ELF-1 (cell line): ENCODE data around the gene CHAF1A.

Experiments used
- DNase-seq: peaks from one replicate; pipeline ENCODE4 v3.0.0-alpha.2; 2016; ENCODE audit warnings: low read depth, low spot score

The CHAF1A gene

DNA sequence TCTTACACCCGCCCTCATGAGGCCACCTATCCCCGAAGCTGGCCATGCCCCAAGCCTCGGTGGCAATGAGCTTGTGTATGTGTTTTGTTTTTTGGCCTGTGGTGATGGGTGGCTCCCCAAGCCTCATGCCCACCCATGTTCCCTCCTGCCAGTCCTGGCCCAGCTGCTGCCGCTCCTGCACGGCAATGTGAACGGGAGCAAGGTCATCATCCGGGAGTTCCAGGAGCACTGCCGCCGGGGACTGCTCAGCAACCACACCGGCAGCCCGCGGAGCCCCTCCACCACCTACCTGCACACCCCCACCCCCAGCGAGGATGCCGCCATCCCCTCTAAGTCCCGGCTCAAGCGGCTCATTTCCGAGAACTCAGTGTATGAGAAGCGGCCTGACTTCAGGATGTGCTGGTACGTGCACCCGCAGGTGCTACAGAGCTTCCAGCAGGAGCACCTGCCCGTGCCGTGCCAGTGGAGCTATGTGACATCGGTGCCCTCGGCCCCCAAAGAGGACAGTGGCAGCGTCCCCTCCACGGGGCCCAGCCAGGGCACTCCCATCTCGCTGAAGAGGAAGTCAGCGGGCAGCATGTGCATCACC, 30.6 kb downstream of the CHAF1A start:
- no peak for DNase-seq

DNA sequence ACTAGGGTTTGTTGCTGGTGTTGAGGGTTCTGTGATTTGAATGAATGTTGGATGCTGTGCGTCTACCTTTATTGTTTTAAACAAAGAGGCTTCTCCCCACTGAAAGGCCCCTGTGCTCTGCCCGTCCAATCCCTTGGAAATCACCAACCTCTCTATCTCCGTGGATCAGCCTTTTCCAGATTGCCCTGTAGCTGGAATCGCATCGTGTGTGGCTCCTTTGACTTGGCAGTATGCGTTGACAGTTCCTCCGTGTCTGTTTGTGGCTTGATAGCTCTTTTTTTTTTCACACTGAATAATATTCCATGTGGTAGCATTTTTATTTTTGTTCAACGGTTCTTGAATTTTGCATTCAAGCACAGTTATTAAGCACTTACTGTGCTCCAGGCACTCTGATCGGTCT, 32.0 kb downstream of the CHAF1A start:
- no peak for DNase-seq

DNA sequence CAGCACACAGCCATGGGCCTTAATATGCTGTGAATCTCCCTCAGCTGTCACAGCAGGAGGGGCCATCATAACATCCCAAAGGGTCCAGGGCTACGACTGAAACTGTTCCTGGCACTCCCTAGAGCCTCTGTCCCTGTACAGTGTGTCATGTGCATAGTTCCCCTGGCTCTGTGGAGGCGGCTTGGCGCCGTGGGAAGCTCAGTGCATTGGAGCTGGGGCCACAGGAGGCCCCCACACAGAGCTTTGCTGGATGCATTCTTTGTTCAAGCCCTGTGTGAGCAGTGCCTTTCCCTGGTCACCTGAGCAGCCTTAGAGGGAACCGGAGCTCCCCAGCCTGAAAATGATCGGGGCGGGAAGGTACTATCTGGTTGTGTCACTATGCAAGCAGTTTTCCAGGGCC, 33.8 kb downstream of the CHAF1A start:
- no peak for DNase-seq

DNA sequence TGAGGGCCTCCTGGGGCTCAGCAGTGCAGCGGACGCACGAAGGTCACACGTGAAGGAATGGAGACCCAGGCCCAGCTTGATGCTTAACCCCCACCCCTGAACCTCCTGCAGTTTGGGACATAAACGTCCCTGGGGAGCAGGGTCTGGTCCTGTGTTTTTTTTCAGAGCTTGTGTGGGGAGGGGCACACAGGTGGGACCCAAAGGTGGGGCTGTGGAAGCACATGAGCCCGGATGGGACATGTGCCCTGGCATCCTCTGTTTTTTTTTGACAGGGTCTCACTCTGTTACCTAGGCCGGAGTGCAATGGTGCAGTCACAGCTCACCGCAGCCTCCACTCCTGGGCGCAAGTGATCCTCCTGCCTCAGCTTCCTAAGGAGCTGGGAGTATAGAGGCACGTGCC, 34.7 kb downstream of the CHAF1A start:
- no peak for DNase-seq

DNA sequence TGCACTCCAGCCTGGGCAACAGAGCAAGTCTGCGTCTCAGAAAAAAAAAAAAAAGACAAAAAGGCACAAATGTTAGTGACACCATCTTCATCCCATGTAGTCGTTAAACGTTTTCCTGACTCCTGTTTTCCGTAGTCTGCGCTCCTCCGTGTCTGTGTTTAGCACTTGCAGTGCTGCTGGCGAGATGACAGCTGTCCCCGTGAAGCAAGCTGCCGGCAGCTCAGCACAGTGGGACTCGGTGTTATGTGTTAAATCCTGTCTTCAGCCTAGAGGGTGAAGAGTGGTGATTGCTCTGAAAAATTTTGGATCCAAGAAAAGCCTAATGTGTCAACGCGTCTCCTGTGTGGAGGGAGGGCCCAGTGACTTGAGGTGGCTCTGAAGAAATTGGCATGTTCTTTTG, 36.8 kb downstream of the CHAF1A start:
- no peak for DNase-seq

DNA sequence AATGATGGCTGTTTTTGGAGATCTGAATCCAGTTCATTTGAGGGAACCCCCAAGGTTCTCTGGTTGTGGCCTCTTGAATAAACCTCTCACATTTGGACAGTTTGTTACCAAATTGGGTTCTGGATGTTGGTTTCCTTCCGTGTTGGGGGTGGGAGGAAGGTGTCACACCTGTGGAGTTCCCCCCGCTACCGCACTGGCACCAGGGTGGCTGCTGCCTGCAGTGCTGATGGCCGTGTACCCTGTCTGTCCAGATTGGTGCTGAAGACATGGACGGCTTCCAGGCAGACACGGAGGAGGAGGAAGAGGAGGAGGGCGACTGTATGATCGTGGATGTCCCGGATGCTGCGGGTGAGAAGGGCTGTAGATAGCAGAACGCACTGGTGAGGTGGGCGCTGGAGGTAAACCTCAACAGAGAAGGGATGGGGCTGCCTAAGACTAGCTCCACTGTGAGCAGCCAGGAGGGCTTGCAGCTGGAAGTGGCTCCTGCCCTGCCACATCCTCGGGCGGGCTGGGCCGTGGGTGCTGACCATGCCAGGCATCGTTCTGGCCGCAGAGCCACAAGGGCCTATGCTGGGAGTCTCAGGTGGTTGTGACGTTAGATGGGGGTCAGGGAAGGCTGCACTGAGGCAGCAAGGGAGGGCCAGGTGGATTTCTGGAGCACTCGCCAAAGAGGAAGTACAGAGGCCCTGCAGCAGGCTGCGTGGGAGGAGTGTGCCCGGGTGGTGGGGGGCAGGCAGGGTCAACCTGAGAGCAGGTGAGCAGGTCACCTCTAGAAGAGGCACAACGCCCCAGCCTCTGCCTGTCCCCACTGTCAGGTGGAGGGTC, 39.8 kb downstream of the CHAF1A start:
- no peak for DNase-seq

DNA sequence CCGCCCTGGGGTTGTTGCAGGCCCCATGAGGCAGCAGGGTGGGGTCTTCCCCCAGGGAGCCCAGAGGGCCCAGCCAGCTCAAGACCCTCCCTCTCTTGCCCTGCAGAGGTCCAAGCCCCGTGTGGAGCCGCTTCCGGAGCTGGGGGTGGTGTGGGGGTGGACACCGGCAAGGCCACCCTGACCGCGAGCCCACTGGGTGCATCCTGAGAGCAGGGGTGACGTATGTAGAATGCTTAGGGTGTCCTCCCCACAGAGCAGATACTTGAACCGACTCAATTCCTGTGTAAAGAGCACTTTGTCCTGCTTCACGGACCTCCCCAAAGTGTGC, 40.3 kb downstream of the CHAF1A start:
- DNase-seq, result no peak

DNA sequence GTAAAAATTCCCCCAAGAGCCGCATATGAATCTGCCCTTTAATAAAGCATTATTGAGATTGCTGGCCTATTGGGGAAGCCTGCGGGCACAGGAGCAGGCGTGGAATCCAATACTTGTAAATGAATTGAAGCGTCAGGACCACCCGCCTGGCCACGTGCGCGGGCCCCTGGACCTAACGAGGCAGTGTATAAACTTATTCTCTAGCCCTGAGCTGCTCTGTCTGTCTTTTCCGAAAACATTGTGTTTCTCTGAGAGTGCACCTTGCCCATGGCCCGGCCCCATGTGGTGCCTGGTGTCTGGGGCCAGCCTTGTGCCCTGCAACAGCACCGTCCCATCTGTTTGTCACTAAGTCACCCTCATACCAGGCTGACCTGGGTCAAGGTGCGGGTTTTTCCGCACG, 40.7 kb downstream of the CHAF1A start:
- DNase-seq, result no peak

DNA sequence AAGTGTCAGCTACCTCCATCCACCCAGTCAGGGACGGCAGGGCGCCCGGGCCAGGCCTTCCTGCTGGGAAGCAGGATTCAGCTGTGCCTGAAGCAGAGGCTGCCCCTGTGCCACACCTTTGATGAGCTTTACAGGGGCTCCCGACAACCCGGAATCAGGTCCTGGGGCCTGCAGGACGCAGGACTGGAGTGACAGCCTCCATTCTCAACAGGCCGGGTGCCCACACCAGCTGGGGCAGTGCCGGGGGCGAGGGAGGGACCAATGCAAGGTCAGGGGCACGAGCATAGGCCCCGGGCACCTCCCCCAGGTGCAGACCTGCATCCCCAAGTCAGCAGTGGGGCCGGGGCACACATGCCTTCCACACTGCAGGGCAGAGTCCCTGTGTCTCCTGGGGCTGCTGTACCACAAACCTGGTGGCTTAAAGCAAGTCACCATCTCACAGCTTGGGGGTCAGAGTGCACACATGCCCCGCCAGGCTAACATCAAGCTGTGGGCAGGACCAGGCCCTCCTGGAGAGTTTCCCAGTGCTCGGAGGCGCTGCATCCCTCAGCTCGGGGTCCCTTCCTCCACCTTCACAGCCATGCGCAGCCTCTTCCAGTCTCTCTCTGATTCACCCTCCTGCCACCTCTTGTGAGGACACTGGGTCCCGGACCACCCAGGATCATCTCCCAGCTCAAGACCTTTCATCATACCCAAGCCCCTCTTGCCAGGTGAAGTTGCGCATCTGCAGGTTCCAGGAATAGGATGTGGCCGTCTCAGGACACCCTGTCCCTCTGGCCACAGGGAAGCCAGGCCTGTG, 41.7 kb downstream of the CHAF1A start:
- DNase-seq, result no peak

DNA sequence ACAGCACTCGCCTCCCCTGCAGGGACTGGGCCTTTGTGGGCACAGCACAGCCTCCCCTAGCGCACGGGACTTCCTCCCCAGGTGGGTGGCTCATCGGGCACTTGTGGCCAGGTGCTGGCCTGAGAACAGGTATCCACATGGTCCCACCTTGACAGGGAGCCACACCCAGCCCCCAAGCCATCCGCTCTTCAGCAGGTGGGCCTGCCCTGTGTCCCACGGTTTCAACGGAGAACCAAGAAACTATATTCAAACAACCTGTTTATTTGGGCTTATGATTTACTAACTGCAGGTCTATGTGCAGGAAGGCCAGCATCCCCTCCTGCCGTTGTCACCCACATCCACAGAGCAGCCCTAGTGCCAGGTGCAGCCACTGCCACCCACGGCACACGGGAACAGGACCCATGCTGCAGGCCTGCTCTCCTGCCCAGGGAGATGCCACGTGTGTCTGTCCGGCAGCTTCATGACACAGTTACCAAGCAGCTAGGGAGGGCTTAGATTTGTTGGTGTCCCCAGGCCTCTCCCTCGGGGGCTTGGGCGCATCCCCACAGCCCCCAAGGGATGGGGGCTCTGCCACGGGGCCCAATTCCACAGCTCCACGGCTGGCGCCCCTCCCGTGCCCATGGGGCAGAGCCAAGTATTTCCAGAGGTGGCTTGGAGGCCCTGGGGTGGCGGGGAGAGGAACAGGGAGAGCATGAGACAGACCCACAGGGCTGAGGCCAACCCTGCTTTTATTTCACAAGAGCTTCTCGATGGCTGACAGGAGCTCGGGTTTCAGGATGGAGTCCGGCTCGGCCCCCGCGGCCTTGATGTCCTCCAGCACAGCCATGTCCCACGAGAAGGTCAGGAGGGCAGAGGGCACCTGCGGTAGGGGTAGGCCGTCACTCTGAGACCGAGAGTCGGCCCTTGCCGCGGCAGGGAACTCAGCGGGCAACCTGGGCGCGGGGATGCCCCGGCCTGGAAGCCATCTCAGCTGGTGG, 42.6 kb downstream of the CHAF1A start:
- no peak for DNase-seq

DNA sequence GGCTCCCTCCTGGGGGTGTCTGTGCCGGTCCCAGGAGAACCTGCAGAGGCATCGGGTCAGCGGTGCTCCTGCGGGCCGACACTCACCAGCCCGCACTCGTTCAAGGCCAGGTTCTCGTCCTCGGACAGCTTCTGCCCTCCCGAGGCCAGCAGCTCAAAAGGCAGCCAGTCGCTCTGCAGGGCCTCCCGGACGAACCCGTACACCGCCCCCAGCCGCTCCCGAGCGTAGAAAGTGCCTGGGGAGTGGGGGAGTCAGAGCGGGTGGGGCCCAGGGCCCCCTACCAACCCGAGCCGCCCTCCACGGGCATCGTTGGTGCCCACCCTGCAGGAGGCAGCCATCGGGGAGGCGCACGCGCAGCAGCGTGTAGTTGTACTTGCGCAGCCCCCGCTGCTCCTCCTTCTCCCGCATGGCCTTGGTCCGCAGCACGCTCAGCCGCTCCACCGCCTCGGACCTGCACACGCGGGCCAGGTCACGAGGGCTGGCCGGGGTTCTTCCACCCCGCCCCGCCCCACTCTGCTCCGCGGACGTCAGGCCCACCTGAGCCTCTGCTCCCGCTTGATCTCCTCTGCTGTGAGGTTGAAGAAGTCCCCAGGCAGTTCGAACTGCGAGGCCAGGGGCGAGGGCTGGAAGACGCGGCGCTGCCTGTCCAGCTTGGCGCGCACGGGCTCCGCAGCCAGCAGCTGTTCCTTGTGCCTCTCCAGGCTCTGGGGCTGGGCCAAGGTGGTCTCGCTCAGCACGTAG, 43.7 kb downstream of the CHAF1A start:
- DNase-seq, result no peak

DNA sequence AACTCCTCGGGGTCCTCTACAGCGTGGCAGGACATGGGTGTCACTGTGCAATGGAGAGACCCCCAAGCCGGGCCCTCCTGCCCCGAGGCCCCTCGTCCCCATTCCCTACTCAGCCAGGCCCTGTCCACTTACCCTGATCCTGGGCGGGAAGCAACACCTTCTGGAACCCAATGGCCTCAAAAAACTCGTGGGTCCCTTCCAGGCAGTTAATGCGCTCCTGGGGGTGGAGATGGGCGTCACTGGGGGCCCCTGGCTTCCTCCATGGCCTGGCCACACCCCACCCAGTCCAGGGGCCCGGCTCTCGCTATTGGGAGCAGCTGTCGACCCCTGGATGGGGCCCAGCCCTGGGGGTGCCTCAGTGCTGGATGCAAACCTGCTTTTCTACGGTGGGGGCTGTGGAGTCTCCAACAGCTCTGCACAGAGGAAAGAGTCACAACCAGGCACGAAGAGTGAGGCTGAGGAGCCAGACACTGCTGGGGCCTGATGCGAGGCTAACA, 44.3 kb downstream of the CHAF1A start:
- DNase-seq, result no peak

DNA sequence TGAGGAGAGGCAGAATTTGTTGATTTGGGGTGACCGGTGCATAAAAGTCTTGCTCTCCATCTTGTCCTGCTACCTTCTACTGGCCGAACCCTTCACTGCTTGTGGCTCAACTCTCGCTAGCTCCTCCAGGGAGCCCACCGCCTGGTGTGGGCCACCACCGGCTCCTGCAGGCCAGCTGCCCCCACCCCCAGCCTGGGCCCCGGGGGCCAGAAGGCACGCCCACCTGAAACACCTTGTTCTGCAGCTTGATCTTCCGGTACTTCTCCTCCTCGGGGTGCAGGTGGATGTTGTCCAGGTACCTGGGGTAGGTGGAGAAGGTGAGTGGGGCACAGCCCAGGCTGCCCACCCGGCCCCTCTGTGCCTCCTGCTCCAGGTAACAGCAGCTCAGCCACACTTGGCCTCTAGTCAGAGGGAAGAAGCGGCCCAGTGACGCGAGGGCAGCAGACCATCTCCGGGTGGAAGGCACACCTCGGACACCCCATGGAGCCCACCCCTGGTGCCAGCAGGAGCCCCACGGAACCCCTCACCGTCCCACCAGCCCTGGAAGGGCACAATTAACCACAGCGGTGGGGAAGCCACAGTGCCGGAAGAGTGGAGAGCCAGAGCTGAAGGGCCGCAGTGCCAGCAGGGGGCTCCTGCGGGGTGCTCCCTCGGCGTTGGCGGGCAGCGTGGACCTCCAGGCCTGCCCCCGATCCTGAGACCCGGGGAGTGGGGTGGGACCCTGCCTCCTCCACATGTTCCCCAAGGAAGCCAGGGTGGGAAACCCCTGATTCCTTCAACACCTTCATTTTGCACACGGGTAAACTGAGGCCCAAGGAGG, 45.1 kb downstream of the CHAF1A start:
- DNase-seq, result no peak

DNA sequence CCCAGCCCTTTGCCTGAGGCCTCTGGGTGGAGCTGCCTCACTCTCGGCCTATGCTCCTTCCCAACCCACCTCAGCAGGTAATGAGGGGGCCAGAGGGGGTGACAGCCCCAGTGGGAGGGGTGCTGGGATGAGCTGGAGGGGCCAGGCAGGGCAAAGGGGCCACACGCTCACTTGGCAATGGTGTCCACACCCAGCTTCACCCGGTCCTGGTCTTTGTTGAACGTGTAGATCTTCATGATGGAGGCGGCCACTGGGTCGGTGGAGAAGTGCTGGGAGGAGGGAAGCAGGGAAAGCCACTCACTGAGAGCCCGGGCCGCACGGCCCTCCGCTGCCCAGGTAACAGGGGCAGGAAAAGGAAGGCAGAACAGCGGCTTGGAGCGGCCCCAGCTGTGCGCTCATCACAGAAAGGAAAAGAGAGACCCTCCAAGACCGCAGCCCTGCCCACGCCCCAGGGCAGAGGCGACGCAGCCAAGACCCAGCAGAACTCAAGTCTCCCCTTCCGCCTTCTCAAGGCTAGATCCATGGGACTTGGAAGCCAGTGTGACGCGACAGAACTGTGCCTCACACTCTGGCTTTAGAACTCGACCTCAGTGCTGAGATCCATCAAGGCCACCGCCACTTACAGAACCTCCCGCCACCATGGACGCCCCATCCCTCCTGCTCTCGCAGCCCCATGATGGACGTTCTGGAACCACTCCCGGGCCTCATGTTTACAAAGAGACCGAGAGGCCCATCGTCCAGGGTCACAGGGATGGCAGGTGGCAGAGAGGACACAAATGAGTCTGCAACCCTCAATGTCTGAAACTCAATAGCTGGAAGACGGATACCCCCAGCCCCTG, 45.9 kb downstream of the CHAF1A start:
- no peak for DNase-seq

DNA sequence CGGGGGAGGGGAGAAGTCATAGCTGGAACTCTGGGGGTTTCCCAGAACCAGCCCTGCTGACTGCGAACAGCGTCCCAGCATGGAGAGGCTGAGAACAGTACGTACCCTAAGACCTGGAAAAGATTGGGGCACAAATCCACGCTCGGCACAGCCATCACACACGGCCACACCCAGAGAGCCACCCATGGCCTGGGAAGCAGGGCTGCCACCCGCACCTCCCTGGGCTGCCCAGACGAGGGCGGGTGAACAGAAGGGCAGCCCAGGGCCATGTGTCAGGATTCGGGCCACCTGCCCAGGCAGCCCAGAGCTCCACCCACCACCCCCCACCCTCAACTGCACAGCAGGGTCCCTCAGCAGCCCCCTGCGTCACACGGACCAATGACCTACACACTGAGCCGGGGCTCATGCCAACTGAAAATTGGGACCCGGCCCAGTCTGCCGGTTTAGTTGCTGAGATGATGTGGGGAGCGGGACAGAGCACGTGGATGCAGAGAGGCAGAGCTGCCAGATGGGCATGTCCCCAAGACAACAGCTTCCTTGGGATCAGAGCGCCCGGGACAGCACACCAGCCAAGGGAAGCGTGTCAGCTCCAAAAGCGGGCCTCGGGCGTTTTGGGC, 46.7 kb downstream of the CHAF1A start:
- no peak for DNase-seq

DNA sequence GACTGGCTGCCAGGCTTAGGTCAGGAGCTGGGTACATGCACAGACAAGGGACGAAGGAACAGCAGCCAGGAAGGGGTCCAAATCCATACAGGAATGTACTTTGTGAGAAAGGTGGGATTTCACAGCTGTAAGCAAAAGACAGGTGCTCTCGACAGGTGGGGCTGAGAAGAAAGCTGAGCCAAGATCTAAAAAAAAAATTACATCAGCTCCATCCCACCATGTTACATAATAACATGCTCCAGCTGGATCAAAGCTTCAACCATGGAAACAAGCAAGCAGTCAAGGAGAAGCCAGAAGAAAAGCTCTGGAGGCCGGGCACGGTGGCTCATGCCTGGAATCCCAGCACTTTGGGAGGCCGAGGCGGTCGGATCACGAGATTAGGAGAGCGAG, 47.2 kb downstream of the CHAF1A start:
- DNase-seq, result no peak

DNA sequence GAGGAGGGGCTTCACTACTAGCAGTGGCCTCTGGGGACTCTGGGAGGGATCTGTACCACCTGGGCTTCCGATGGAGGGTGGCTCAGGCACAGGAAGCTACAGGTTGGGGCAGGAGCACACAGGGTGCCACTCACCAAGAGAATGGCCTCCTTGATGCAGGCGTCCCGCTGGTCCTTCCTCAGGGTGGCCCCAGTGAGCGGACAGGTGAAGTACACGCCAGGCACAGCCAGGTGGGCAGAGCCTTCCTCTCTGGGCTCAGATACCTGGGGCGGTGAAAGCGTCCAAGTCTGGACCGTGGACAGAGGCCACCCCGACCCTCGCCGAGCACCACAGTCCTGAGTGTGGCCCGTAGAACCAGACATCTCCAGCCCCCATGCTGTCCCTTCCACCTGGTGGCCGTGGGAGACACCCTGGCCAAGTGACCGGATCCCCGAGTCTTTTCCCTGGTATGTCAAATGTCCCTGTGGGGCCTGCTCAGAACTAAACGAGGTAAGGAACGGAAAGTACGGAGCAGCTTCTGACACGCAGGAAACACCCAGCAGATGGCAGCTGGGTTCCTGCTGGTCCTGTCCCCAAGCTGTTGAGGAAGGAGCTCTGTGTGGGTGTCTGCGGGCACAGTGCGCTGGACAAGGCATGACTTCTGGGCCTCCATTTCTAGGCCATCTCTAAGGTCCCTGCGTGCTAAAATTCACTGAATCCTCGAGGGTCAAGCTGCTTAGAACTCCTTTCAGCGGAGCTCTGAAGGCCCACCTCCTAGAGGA, 50.0 kb downstream of the CHAF1A start:
- DNase-seq, result no peak
